GM08714 (cell line): ENCODE data around the gene UST.

Experiments
- H3K4me3 ChIP-seq: fragments of 200-500 bp; sonication (Bioruptor generic); 2 replicates; pipeline ENCODE4 v1.5.1; 2014; ENCODE audit warnings: mild to moderate bottlenecking, low read length, inconsistent platforms
- ZNF274 ChIP-seq: IDR thresholded peaks from 2 replicates; pipeline ENCODE4 v1.6.1; 2012; ENCODE audit warnings: mild to moderate bottlenecking, low read depth, low read length

UST gene

GRCh38 chr6:148713921-148714320 is 32.9 kb upstream of the UST start:
- TF ChIP-seq ZNF274 = no peak

GRCh38 chr6:148716811-148717210 is 30.0 kb upstream of the UST start:
- no peak overlapping the region for H3K4me3 ChIP-seq
- no peak for TF ChIP-seq ZNF274

More at GRCh38 chr6:148713921-148714320, 32.9 kb upstream of the UST start:
- no peak overlapping the region for H3K4me3 ChIP-seq

DNA sequence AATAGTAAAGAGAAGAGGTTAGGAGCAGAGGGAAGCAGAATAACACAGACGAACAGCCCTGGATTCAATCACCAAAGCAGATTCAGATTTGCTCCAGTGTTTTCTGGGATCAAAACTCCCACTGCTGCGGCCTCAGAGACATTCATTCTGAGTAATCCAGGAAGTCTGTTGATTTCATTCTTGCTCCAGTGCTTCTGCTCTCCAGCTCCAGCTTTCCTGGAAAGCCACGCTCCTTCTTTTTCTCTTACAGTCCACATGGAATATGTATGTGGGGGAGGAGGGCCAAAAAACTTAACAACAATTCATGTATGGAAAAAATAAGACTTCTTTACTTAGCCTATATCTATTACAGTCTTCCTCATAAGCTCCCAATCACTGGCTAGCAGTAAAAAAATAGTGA is 26.4 kb upstream of the UST start:
- no peak for TF ChIP-seq ZNF274
- H3K4me3 ChIP-seq = no peak overlapping the region

DNA sequence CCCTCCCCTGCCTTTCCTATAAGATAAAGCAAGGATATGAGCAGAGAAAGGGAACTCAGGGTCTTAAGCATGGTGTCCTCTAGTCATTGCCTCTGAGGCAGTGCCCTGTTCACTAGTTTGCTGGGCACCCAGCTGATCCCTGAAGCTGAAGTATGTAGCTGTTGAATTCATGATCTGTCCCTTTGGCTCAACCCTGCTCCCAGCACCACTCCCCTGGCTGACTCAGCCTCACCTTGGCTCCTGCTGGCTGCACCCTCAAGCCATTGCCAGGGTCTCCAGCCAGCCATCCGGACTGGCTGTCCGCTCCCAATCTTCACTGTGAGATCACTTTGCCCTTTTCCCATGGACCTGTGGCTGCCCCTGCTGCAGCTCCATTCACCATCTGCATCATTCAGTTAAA is 25.9 kb upstream of the UST start:
- no peak for TF ChIP-seq ZNF274
- H3K4me3 ChIP-seq = no peak overlapping the region

DNA sequence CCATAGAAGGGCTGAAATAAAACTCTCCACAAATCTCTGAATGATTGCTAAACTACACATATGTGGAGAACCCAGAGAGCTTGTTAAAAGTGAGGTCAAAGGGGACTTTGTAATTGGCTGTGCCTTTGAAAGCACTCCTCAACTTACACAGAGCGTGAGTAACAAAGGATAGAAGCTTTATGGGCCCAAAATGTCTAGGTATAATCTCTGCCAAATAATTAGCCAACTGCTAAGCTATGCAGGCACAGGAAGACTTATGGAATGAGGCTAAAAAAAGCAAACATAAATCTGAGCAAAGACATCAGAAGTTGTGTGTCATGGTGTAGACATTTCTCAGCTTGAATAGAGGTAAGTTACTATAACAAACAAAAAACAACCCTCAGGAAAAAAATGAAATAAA is 23.3 kb upstream of the UST start:
- no peak for TF ChIP-seq ZNF274
- H3K4me3 ChIP-seq = no peak overlapping the region

DNA sequence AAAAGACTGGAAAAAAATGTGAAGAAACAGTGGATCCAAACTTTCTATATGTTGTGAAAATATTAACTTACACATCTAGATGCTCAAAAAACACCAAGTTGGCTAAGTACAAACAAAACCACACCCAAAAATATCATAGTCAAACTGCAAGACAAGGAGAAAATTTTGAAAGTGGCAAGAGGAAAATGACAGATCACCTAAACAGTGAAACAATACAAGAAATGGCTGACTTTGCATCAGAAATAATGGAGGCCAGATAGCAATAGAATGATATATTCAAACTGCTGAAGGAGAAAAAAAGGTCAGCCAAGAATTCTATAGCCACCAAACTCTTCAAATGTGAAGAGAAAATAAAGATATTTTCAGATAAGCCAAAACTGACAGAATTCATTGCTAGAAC is 22.4 kb upstream of the UST start:
- H3K4me3 ChIP-seq = no peak overlapping the region
- no peak for TF ChIP-seq ZNF274

DNA sequence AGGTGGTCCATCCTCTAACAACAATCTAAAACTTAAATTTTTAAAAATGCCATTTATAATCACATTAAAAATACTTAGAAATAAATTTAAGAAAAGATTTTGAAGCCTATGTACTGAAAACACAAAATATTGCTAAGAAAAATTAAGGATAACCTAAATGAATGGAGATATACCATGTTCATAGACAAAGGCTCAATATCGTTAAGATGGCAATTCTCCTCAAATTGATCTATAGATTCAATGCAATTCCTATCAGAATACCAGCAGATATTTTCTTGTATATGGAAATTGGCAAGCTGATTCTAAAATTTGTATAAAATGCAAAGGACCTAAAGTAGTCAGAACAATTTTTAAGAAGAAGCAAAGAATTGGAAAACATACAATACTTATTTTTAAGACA is 19.7 kb upstream of the UST start:
- no peak for TF ChIP-seq ZNF274

GRCh38 chr6:148735989-148736388 is 10.8 kb upstream of the UST start:
- no peak overlapping the region for H3K4me3 ChIP-seq
- TF ChIP-seq ZNF274 = no peak

More for the DNA sequence above, 19.7 kb upstream of the UST start:
- no peak overlapping the region for H3K4me3 ChIP-seq

GRCh38 chr6:148736774-148737412 is 9.9 kb upstream of the UST start:
- no peak for TF ChIP-seq ZNF274
- H3K4me3 ChIP-seq = no peak overlapping the region

- no peak overlapping the region for H3K4me3 ChIP-seq
- no peak for TF ChIP-seq ZNF274
These were observed 9.0 kb upstream of the UST start for GRCh38 chr6:148737806-148738205.

DNA sequence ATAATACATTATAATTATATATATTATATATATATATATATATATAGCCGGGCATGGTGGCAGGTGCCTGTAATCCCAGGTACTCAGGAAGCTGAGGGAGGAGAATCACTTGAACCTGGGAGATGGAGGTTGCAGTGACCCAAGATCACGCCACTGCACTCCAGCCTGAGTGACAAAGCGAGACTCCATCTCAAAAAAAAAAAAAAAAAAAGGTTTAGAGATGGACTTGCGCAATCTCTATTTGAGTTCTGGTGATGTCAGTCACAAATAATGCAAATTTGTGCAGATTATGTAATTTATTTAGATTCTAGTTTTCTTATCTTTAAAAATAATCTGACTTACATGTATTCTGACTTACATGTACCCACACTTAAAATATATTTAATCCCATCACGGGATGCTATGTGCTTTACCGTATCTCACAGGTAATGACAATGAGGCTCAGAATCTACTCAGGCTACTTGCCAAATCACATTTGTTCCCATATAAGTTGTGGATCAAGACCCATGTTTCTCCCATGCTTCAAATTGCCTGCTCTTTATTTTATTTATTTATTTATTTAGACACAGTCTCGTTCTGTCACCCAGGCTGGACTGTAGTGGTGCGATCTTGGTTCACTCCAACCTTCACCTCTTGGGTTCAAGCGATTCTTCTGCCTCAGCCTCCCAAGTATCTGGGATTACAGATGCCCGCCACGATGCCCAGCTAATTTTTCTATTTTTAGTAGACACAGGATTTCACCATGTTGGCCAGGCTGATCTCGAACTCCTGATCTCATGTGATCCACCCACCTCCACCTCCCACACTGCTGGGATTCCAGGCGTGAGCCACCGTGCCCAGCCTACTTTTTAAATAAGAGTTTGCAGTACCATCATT is 7.6 kb upstream of the UST start:
- no peak overlapping the region for H3K4me3 ChIP-seq
- no peak for TF ChIP-seq ZNF274

DNA sequence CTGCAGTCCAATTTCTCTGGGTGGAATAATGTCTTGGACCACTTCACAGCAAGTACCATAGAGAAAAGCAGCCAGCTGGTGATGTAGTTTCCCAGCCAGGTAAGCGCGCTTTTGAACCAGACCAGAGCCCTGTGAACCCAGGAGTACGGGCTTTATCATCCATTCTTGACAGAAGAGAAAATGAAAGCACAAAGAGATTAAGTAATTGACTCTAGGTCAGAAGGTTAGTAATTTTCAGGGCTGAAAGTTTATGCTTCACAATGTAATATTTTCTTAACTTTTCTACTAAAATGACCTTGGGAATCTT is 7.1 kb upstream of the UST start:
- no peak overlapping the region for H3K4me3 ChIP-seq
- TF ChIP-seq ZNF274 = no peak

- TF ChIP-seq ZNF274 = no peak
- no peak overlapping the region for H3K4me3 ChIP-seq
These were observed 3.4 kb upstream of the UST start for GRCh38 chr6:148743476-148743875.

- no peak for TF ChIP-seq ZNF274
- H3K4me3 ChIP-seq = peak overlapping the region; percentile 83
These were observed 904 bp upstream of the UST start for GRCh38 chr6:148745926-148746325.

GRCh38 chr6:148747145-148747470 is 278 bp downstream of the UST start:
- H3K4me3 ChIP-seq = peak overlapping the region; percentile 83
- no peak for TF ChIP-seq ZNF274
